Body of pancreas (tissue), 4 donors: ENCODE results near the gene DEGS1. TPM values are rescaled to one million over a fixed set of nuclear protein-coding genes. Genes with fewer than 3 reads are reported as not detected.

ENCODE experiments used
- ATAC-seq: fragments of 150-250 bp; one replicate; pipeline ENCODE4 v1.9.1; 2016
- DNase-seq, 4 donors: peaks; one replicate each; pipeline ENCODE4 v3.0.0-alpha.2; 2019
- H3K27ac ChIP-seq, 4 donors: fragments of 200-600 bp; sonication (generic); 1 replicate in 3 of 4; 2 replicates in 1 of 4; pipeline versions ENCODE4 v1.5.1 to v1.6.1; 2016 to 2019; ENCODE audit warnings: mild to moderate bottlenecking in 1 of 4, mixed read lengths in 1 of 4, moderate library complexity in 1 of 4
- H3K27me3 ChIP-seq, 2 donors: fragments of 200-600 bp; sonication (generic); one replicate each; pipeline ENCODE4 v1.6.0; 2016; ENCODE audit warnings: mild to moderate bottlenecking in 1 of 2
- H3K36me3 ChIP-seq, 2 donors: fragments of 200-600 bp; sonication (generic); replicated peaks in 1 of 2; 2 replicates each; pipeline ENCODE4 v1.5.1; 2016; ENCODE audit warnings: low read depth in 2 of 2; ENCODE audit not compliant: insufficient read depth in 1 of 2
- H3K4me1 ChIP-seq: fragments of 200-600 bp; sonication (generic); one replicate; pipeline ENCODE4 v1.6.0; 2016
- H3K4me3 ChIP-seq, 2 donors: fragments of 200-600 bp; sonication (generic); 1 replicate in 1 of 2; 2 replicates in 1 of 2; pipeline ENCODE4 v1.5.1; 2016 to 2019
- H3K9me3 ChIP-seq, 3 donors: fragments of 200-600 bp; sonication (generic); 1 replicate in 2 of 3; 2 replicates in 1 of 3; pipeline ENCODE4 v1.5.1; 2016
- POLR2A ChIP-seq, 3 donors: fragments of 450-650 bp; IDR thresholded peaks; one replicate each; pipeline ENCODE4 v1.6.1; 2016; ENCODE audit warnings: antibody characterized with exemption in 3 of 3, mild to moderate bottlenecking in 2 of 3
- WGBS, 2 donors: methylation state at CpG; one replicate each; pipeline ENCODE4 v1.1.5; 2017; 5-methylcytosine and 5-hydroxymethylcytosine counted together
- intact Hi-C: fragments of 100-400 bp; cut with DNase I; formaldehyde crosslinking; loops from one replicate; pipeline ENCODE4 v1.15.1; 2023
- total RNA-seq, 2 donors: library from RNA; depleted of rRNA; stranded (reverse); fragments of >200 nt; gene quantifications; one replicate each; pipeline ENCODE4 v1.1.0, GENCODE V29; 2016
- TF ChIP-seq, protein P1 (sequence below), 7 experiments: fragments of 450-650 bp in 4 of 7; fragments of 200-600 bp in 3 of 7; sonication (generic) in 3 of 7; IDR thresholded peaks; one replicate each; pipeline ENCODE4 v1.5.1; 2016 to 2019; ENCODE audit warnings: antibody characterized with exemption in 7 of 7

Gene DEGS1
- total RNA-seq, 2 donors from 2014 or later, result 16.3 to 18.5 TPM

DNA sequence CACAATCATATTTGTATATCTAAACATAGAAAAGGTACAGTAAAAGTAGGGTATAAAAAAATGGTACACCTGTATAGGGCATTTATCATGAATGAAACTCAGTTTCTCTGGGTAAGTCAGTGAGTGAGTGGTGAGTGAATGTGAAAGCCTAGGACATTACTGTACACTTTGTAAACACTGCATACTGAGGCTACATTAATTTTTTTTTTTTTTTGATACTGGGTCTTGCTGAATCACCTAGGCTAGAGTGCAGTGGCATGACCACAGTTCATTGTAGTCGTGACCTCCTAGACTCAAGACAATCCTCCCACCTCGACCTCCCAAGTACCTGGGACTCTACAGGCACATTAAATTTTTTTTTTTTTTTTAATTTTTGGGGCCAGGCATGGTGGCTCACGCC lies 41.3 kb upstream of the DEGS1 start:
- no peak overlapping the region for H3K4me3 ChIP-seq
- H3K9me3 ChIP-seq, result no peaks in the 10 kb centered on the region
- H3K4me1 ChIP-seq, result no peaks in the 10 kb centered on the region
- no peak for ATAC-seq
- 81 to 88% methylated on average over 3 of the region's 3 CpGs for WGBS, 2 donors
- DNase-seq, result no peak
- no peaks in the 10 kb centered on the region for H3K27me3 ChIP-seq
- no peak overlapping the region for H3K27ac ChIP-seq
- no peak for TF ChIP-seq POLR2A (IDR thresholded peaks at IDR 0.05)
- TF ChIP-seq, protein P1, sequence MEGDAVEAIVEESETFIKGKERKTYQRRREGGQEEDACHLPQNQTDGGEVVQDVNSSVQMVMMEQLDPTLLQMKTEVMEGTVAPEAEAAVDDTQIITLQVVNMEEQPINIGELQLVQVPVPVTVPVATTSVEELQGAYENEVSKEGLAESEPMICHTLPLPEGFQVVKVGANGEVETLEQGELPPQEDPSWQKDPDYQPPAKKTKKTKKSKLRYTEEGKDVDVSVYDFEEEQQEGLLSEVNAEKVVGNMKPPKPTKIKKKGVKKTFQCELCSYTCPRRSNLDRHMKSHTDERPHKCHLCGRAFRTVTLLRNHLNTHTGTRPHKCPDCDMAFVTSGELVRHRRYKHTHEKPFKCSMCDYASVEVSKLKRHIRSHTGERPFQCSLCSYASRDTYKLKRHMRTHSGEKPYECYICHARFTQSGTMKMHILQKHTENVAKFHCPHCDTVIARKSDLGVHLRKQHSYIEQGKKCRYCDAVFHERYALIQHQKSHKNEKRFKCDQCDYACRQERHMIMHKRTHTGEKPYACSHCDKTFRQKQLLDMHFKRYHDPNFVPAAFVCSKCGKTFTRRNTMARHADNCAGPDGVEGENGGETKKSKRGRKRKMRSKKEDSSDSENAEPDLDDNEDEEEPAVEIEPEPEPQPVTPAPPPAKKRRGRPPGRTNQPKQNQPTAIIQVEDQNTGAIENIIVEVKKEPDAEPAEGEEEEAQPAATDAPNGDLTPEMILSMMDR (IDR thresholded peaks at IDR 0.05), result no peak
- peaks cover 0 to 2% of the 10 kb centered on the region in 2 donors for H3K36me3 ChIP-seq
- intact Hi-C loops, result no loop called here

DNA sequence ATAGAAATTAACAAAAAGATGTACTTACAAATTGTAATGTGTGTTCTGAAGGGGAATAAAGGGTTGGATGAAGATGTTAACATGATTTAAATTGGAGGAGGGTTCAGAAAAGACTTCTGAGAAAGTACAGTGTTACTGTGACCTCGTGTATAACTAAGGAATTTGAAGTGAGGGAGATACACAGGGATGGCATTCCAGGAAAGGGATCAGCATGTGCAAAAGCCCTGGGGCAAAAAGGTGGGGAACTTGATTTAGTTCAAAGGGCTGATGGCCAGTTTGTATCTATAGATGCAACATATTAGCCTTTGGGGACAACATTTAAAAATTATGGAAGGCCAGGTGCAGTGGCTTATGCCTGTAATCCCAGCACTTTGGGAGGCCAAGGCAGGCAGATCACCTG lies 33.3 kb upstream of the DEGS1 start:
- Histone ChIP-seq H3K27ac (no peak overlapping the region), H3K9me3 (no peaks in the 10 kb centered on the region), H3K4me3 (no peak overlapping the region), H3K36me3 (no peaks in the 10 kb centered on the region), H3K27me3 (no peaks in the 10 kb centered on the region), H3K4me1 (no peaks in the 10 kb centered on the region)
- DNase-seq (no peak), ATAC-seq (no peak)
- intact Hi-C loops, result no loop called here
- TF ChIP-seq, protein P1 (IDR thresholded peaks at IDR 0.05), result no peak
- WGBS, 2 donors, result 59 to 76% methylated on average over 1 of the region's 1 CpG

DNA sequence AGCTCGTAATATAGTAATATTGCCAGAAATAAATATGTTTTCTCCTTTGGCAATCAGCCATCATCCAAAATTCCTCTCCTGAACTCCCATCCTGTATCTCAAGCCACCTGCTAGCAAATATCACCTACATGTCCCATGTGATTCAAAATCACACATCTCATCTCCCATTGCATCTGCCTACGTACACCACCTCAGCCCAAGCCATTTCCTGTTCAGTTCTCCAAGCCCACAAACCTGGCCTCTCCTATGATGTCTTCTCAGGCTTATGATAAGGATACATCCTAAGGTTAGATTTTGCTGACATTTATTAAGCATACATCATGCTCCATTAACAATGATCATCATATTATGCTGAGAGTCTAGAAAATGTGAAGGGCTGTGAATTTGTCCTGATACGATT lies 31.9 kb upstream of the DEGS1 start:
- Histone ChIP-seq H3K27me3 (no peaks in the 10 kb centered on the region), H3K4me1 (no peaks in the 10 kb centered on the region), H3K4me3 (no peak overlapping the region), H3K27ac (no peak overlapping the region), H3K9me3 (no peaks in the 10 kb centered on the region), H3K36me3 (no peaks in the 10 kb centered on the region)
- 79 to 99% methylated on average over 3 of the region's 3 CpGs for WGBS, 2 donors
- intact Hi-C loops, result no loop called here
- TF ChIP-seq, protein P1 (IDR thresholded peaks at IDR 0.05), result no peak
- no peak for TF ChIP-seq POLR2A (IDR thresholded peaks at IDR 0.05)
- ATAC-seq (no peak), DNase-seq (no peak)

DNA sequence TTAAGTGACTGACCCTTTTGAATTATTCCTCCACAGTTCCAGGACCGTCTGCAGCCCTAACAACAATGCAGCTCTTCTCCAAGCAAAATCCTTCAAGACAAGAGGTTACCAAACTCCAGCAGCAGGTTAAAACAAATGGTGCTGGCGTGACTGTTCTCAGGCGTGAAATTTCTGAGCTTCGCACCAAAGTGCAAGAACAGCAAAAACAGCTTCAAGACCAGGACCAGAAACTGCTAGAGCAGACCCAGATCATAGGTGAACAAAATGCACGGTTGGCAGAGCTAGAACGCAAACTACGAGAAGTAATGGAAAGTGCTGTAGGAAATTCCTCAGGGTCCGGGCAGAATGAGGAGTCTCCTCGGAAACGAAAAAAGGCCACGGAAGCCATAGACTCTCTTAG lies 25.7 kb upstream of the DEGS1 start:
- Histone ChIP-seq H3K4me1 (no peaks in the 10 kb centered on the region), H3K4me3 (no peak overlapping the region), H3K9me3 (no peaks in the 10 kb centered on the region), H3K27ac (no peak overlapping the region), H3K36me3 (peaks cover 0 to 10% of the 10 kb centered on the region in 2 donors), H3K27me3 (no peaks in the 10 kb centered on the region)
- DNase-seq (no peak), ATAC-seq (no peak)
- intact Hi-C loops, result no loop called here
- TF ChIP-seq, protein P1 (IDR thresholded peaks at IDR 0.05), result no peak
- no peak for TF ChIP-seq POLR2A (IDR thresholded peaks at IDR 0.05)
- WGBS, 2 donors, result 88 to 94% methylated on average over 11 of the region's 11 CpGs

- Histone ChIP-seq H3K9me3 (no peaks in the 10 kb centered on the region), H3K4me1 (no peaks in the 10 kb centered on the region), H3K27me3 (no peaks in the 10 kb centered on the region), H3K27ac (no peak overlapping the region), H3K4me3 (no peak overlapping the region), H3K36me3 (peaks cover 0 to 10% of the 10 kb centered on the region in 2 donors)
- intact Hi-C loops, result no loop called here
- ATAC-seq, result no peak
- no peak for DNase-seq
- no peak for TF ChIP-seq POLR2A (IDR thresholded peaks at IDR 0.05)
- TF ChIP-seq, protein P1 (IDR thresholded peaks at IDR 0.05), result no peak
- WGBS, 2 donors, result 73 to 77% methylated on average over 6 of the region's 6 CpGs
These were observed 23.5 kb upstream of the DEGS1 start for GRCh38 chr1:224159541-224159940.
